Hematopoietic multipotent progenitor cell treated with erythropoietin and hydrocortisone succinate and interleukin-3 and kit ligand, for 4 days (in vitro differentiated cells): ENCODE results near the gene STK4.

Experiments
- DNase-seq: peaks from one replicate; pipeline ENCODE4 v3.0.0-alpha.2; 2015

Gene STK4

DNA sequence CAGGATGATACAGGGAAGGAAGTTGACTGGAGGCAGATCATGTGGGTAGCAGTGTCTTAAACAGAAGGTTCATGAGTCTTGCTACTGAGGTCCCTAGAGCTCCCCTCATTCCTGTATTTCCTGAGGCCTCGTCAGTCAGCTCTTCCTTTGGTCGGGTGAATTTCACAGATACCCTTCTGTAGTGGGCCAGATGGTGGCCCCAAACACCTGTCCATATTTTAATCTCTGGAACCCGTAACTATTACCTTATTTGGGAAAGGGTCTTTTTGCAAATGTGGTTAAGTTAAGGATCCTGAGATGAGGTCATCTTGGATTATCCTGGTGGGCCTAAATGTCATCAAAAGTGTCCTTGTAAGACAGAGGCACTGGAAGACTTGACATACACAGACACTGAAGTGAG, 125.1 kb downstream of the STK4 start:
- no peak for DNase-seq

- DNase-seq, result no peak
Measured at GRCh38 chr20:45092898-45093297, 126.6 kb downstream of the STK4 start.

GRCh38 chr20:45094201-45094600, 127.9 kb downstream of the STK4 start:
- no peak for DNase-seq

DNA sequence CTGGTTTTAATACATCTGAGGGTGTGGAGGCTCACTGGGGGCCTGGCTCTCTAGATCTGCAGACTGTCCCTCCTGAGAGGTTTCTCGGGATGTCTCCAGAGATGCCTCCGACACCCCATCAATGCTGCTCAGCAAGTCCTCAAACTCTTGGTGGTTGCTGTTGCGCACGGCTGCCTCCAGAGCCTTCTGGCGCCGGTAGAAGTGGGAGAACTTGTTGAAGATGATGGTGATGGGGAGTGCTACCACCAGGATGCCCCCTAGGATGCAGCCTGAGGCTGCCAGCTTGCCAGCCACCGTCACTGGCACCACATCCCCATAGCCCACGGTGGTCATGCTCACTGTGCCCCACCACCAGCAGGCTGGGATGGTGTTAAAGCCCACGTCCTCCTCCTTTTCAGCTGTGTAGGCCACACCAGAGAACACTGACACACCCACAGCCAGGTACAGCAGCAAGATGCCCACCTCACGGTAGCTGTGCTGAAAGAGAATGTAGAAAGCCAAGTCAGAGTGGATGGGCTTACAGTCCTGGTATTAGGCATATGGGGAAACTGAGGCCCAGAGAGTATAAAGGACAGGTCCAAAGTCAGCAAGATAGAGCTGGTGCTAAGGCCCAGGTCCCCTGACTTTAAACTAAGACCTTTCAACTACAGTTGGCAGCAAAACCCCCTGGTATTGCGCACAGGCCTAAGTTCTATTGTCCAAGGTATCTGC, 128.7 kb downstream of the STK4 start:
- no peak for DNase-seq

DNA sequence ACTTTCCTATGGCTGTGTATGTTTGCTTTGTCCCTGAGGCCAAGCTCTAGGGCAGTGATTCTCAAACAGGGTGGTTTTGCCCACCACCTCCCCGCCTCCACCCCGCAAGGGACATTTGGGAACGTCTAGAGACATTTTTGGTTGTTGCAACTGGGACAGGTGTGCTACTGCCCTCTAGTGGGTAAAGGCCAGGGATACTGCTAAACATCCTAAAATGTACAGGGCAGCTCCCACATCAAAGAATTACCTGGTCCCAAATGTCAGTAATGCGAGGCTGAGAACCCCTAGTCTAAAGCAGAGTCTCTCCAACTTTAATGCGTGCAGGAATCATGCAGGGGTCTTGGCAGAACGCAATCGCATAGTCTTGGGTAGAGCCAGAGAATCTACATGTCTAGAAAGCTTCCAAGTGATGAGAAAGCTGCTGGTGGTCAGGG, 129.5 kb downstream of the STK4 start:
- peak; percentile 81 for DNase-seq

GRCh38 chr20:45096781-45097180, 130.5 kb downstream of the STK4 start:
- DNase-seq, result no peak

- DNase-seq, result peak; percentile 85
Measured at GRCh38 chr20:45097485-45098102, 131.3 kb downstream of the STK4 start.

GRCh38 chr20:45098103-45098773, 131.9 kb downstream of the STK4 start:
- peak; percentile 58 for DNase-seq

- peak; percentile 57 for DNase-seq
Measured at GRCh38 chr20:45100563-45101245, 134.4 kb downstream of the STK4 start, which contains the start of gene KCNS1. Gene KCNS1, minus strand, starts transcription at chr20:45101127. Its CDS starts 1,891 bp downstream, at chr20:45099236.

DNA sequence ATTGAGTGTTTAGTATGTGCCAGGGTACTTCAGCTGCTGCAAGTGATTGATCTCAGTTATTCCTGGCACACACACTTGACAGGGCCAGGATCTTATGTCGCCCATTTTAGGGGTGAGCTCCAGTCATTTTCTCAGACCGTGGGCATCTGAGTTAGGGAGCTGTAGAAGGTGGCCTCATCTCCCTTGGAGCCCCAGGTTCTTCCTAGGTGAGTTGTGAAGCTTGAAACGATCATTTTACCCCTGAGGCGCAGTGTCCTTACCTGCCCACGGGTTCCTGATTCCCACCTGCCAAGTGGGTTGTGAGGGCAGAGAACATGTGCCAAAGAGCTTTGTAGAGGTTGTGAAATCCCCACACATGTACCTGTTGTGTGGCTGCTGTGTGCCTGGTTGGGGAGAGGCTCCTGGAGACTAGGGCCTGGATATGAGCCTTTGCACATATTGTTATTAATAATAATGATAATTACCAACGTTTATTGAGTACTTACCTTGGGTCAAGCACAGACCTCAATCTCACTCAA, 135.1 kb downstream of the STK4 start:
- no peak for DNase-seq

DNA sequence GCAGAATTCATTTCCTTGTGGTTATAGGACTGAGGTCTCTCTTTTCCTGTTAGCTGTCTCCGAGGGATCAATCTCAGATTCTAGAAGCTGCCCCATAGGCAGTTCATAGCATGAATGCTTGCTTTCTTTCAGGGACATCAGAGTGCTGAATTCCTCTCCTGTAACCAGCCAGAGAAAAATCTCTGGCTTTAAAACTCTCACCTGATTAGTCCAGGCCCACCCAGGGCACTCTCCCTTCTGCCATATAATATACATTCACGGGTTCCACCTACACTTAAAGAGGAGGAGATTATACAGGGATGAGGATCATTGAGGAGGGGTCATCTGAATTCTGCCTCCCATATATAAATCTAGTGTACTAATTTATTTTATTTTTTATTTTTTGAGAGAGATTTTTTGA, 136.8 kb downstream of the STK4 start:
- no peak for DNase-seq

- no peak for DNase-seq
Measured at GRCh38 chr20:45104786-45105185, 138.5 kb downstream of the STK4 start.

GRCh38 chr20:45105317-45105716, 139.0 kb downstream of the STK4 start:
- no peak for DNase-seq

DNA sequence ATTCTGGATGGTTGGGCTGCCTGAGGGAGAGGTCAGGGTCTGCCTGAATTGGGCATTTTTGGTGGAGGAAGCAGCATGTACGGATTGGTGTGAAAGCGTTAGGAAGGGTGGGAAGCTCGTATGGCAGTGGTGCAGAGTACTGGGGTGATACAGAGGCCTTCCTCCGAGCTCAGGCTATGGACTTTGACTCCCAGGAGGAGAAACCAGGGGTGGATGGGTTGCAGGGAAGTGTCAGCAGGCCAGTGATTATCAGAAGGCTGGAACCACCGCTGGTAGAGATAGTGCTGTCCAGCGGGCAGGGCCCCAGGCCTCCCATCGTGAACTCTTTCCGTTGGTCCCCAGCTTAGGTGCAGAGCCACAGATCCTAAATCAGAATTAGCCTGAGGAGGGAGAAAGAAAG, 143.3 kb downstream of the STK4 start:
- DNase-seq, result no peak

DNA sequence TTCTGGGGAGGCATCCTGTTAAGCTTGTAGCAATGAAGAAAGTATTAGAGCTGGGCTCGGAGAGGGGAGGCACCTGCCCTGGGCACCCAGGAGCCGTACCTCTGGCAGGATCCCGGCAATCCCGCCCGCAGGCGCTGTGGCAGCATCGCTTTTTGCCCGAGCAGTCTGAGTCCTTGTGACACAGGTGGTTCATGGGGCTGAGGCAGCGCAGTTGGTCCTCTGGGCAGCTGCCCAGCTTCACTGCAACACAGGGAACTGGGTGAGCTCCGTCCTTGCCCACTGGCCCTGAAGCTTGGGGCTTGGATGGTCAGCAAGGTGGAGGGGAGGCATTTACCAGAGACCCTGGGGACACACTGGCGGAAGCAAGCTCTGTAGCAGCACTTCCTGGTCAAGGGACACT, 144.0 kb downstream of the STK4 start:
- no peak for DNase-seq

- no peak for DNase-seq
Measured at GRCh38 chr20:45111285-45111684, 145.0 kb downstream of the STK4 start.

GRCh38 chr20:45111799-45112471, 145.6 kb downstream of the STK4 start:
- DNase-seq, result peak; percentile 50

DNA sequence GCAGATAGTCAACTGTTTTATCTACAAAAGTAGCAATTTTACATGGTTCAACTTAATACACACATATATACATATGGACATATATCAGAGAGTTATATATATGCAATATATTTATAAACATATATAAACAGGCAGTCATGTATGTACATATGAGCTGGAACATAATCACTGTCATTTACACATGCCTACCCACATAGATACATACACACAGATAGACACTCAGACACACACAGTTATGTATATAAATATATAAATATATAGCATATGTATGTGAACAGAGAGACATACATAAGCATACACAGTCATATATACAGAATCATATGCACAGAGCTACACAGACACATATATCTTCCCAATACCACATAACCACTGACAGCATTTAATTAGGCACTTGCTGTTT, 146.4 kb downstream of the STK4 start:
- no peak for DNase-seq

DNA sequence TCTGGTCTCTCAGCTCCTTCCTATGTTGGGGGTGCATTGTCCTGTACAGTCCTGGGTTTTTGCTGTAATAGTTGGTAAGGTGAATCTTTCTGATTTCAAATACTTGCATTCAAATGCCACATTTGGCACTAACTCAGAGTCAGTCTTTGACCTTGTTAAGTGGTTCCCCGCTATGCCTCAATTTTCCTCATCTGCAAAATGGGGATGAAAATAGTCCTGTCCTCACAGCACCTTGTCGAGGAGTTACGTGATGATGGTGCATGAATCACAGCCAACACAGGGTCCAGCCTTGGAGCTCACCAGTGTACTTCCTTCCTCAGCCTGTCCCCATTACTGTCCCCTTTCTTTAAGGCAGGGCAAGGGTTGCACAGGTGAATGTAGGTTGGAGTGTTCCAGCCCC, 147.6 kb downstream of the STK4 start:
- no peak for DNase-seq

- peak; percentile 28 for DNase-seq
Measured at GRCh38 chr20:45114465-45115385, 148.4 kb downstream of the STK4 start, which contains the start of gene WFDC5. Gene WFDC5, minus strand, starts transcription at chr20:45115174. Its CDS starts 91 bp downstream, at chr20:45115083.

GRCh38 chr20:45115386-45115774, 149.1 kb downstream of the STK4 start:
- no peak for DNase-seq
